ENCODE results near the gene L1CAM. TPM values are rescaled to one million over a fixed set of nuclear protein-coding genes. Genes with fewer than 3 reads are reported as not detected.

L1CAM gene
- total RNA-seq, 4 donors from 2014 or later, result 5.2 to 7.1 (median 6.1) TPM

- no peak for TF ChIP-seq EP300 (IDR thresholded peaks at IDR 0.05; ENCODE audit: low read depth)
- TF ChIP-seq POLR2AphosphoS5 (IDR thresholded peaks at IDR 0.05), result no peak
- TF ChIP-seq POLR2A (IDR thresholded peaks at IDR 0.05), result no peak
- no peak for TF ChIP-seq CTCF (IDR thresholded peaks at IDR 0.05)
Observed at GRCh38 chrX:153925739-153926551, 40.0 kb upstream of the L1CAM start, which contains the start of gene ARHGAP4. TSS of gene ARHGAP4 (minus strand) at chrX:153926264. CDS start at chrX:153926202, 62 bp downstream.

GRCh38 chrX:153925387-153925738 lies 39.4 kb upstream of the L1CAM start:
- intact Hi-C loops (cut with DNase I; ENCODE audit: low total_unique reads) (no loop called here), in situ Hi-C loops (cut with MboI; ENCODE audit: low pct_ligation_motif_present in 1 of 4, low pct_unique_long_range_greater_than_20kb in 1 of 4, low sequenced_read_pairs in 3 of 4) (loop anchor here in 1 of 4 donors (25.0 kb wide), 2 partner anchors 138 to 963 kb away; partner anchors contain the start of genes IDH3G, SRPK3 and SSR4)
- TF ChIP-seq CTCF (IDR thresholded peaks at IDR 0.05) (no peak), EP300 (IDR thresholded peaks at IDR 0.05; ENCODE audit: low read depth) (no peak), POLR2A (IDR thresholded peaks at IDR 0.05) (no peak), POLR2AphosphoS5 (IDR thresholded peaks at IDR 0.05) (no peak)
- Histone ChIP-seq H3K4me3 (peak overlapping the region in 3 of 4 donors; percentile 53 to 63 (median 53)), H3K36me3 (no peaks in the 10 kb centered on the region), H3K4me1 (peaks cover 7 to 46% (median 19%) of the 10 kb centered on the region in 4 donors), H3K27me3 (no peaks in the 10 kb centered on the region), H3K9me3 (no peaks in the 10 kb centered on the region), H3K27ac (peak overlapping the region; percentile 96 to 99 (median 98))
- DNase-seq, result no peak
- 75% methylated on average over 4 of the region's 4 CpGs; no CpG with 5 or more reads in 1 of the 2 donors for WGBS, 2 donors (ENCODE audit: low coverage in 1 of 2)

More at GRCh38 chrX:153925739-153926551, 40.0 kb upstream of the L1CAM start, which contains the start of gene ARHGAP4:
- in situ Hi-C loops (cut with MboI; ENCODE audit: low pct_ligation_motif_present in 1 of 4, low pct_unique_long_range_greater_than_20kb in 1 of 4, low sequenced_read_pairs in 3 of 4) (loop anchor here in 1 of 4 donors (25.0 kb wide), 2 partner anchors 139 to 964 kb away; partner anchors contain the start of genes IDH3G, SRPK3 and SSR4), intact Hi-C loops (cut with DNase I; ENCODE audit: low total_unique reads) (no loop called here)
- Histone ChIP-seq H3K36me3 (no peaks in the 10 kb centered on the region), H3K27me3 (no peaks in the 10 kb centered on the region), H3K27ac (peak within 1 kb of the TSS; percentile 96 to 99 (median 98)), H3K4me1 (peaks cover 7 to 45% (median 19%) of the 10 kb centered on the region in 4 donors), H3K4me3 (peak within 1 kb of the TSS; percentile 10 to 63 (median 53)), H3K9me3 (no peaks in the 10 kb centered on the region)
- no peak for DNase-seq
- 59% methylated on average over 45 of the region's 59 CpGs; no CpG with 5 or more reads in 1 of the 2 donors for WGBS, 2 donors (ENCODE audit: low coverage in 1 of 2)

GRCh38 chrX:153924149-153924861 lies 38.3 kb upstream of the L1CAM start:
- WGBS, 2 donors (ENCODE audit: low coverage in 1 of 2), result 39% methylated on average over 14 of the region's 14 CpGs; no CpG with 5 or more reads in 1 of the 2 donors
- Histone ChIP-seq H3K4me3 (peak overlapping the region in 1 of 4 donors; percentile 63), H3K27ac (peak overlapping the region; percentile 96 to 99 (median 98)), H3K9me3 (no peaks in the 10 kb centered on the region), H3K4me1 (peaks cover 7 to 44% (median 17%) of the 10 kb centered on the region in 4 donors), H3K27me3 (no peaks in the 10 kb centered on the region), H3K36me3 (no peaks in the 10 kb centered on the region)
- TF ChIP-seq EP300 (IDR thresholded peaks at IDR 0.05; ENCODE audit: low read depth) (no peak), CTCF (IDR thresholded peaks at IDR 0.05) (peak in 2 of 5 experiments; percentile 22 to 26)
- DNase-seq, result peak; percentile 45
- intact Hi-C loops (cut with DNase I; ENCODE audit: low total_unique reads) (no loop called here), in situ Hi-C loops (cut with MboI; ENCODE audit: low pct_ligation_motif_present in 1 of 4, low pct_unique_long_range_greater_than_20kb in 1 of 4, low sequenced_read_pairs in 3 of 4) (loop anchor here in 1 of 4 donors (25.0 kb wide), 1 partner anchor 112 kb away; no protein-coding TSS in a partner anchor)
